H7 (cell line): ENCODE results near the gene CBARP. TPM values are rescaled to one million over a fixed set of nuclear protein-coding genes. Genes with fewer than 3 reads are reported as not detected.

Experiments
- DNase-seq: peaks from one replicate; pipeline ENCODE4 v3.0.0; 2012
- H3K27me3 ChIP-seq: 2 replicates; pipeline ENCODE4 v1.6.0; 2011; ENCODE audit warnings: mild to moderate bottlenecking, low read length; ENCODE audit not compliant: control insufficient read depth, insufficient read depth
- H3K36me3 ChIP-seq: replicated peaks from 2 replicates; pipeline ENCODE4 v1.5.1; 2011; ENCODE audit warnings: low read length; ENCODE audit not compliant: control insufficient read depth, insufficient read depth
- H3K4me3 ChIP-seq: 2 replicates; pipeline ENCODE4 v1.5.1; 2011; ENCODE audit warnings: low read depth, mild to moderate bottlenecking, control low read depth, low read length, moderate library complexity; ENCODE audit not compliant: insufficient read depth
- total RNA-seq: library from RNA; depleted of rRNA; stranded (reverse); fragments of >200 nt; shearing (Covaris generic); gene quantifications from 2 replicates; pipeline ENCODE4 v1.2.3, GENCODE V29; 2014

The CBARP gene
- total RNA-seq, 1 experiment from 2014 or later = 6.7 TPM

GRCh38 chr19:1234955-1235380 is 2.8 kb downstream of the CBARP start:
- H3K4me3 ChIP-seq = no peak overlapping the region
- H3K36me3 ChIP-seq = peaks cover 4% of the 10 kb centered on the region
- H3K27me3 ChIP-seq = no peaks in the 10 kb centered on the region
- no peak for DNase-seq

- DNase-seq = no peak
- Histone ChIP-seq H3K4me3 (no peak overlapping the region), H3K36me3 (peaks cover 4% of the 10 kb centered on the region), H3K27me3 (no peaks in the 10 kb centered on the region)
These were observed 3.5 kb downstream of the CBARP start for GRCh38 chr19:1234051-1234954.

- no peak for DNase-seq
- no peak overlapping the region for H3K4me3 ChIP-seq
- H3K27me3 ChIP-seq = no peaks in the 10 kb centered on the region
- H3K36me3 ChIP-seq = peaks cover 4% of the 10 kb centered on the region
These were observed 4.6 kb downstream of the CBARP start for GRCh38 chr19:1233115-1233667.

DNA sequence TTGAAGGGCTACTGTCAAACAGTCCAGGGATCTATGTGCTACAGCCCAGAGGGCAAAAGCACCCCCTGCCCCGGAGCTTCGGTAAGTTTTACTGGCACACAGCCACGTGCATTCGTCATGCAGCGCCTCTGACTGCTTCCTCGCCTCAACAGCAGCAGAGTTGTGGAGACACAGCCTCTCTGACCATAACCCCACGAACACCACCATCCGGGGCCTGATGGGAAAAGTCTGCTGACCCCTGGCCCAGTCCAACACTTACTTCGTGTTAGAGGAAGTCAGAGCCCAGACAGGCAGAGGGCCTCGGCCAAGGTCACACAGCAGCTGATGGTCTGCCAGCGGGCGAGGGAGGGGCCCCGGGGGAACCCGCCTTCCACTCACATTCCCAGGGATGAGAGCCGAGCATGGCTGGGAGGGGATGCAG is 5.1 kb downstream of the CBARP start:
- Histone ChIP-seq H3K36me3 (peaks cover 4% of the 10 kb centered on the region), H3K27me3 (no peaks in the 10 kb centered on the region), H3K4me3 (no peak overlapping the region)
- DNase-seq = no peak

GRCh38 chr19:1231729-1232637 is 5.8 kb downstream of the CBARP start:
- H3K36me3 ChIP-seq = peaks cover 4% of the 10 kb centered on the region
- no peaks in the 10 kb centered on the region for H3K27me3 ChIP-seq
- no peak overlapping the region for H3K4me3 ChIP-seq
- DNase-seq = no peak

- Histone ChIP-seq H3K36me3 (peaks cover 4% of the 10 kb centered on the region), H3K27me3 (no peaks in the 10 kb centered on the region), H3K4me3 (no peak overlapping the region)
- peak; percentile 90 for DNase-seq
These were observed 6.9 kb downstream of the CBARP start for GRCh38 chr19:1230783-1231489.

- H3K36me3 ChIP-seq = peaks cover 1% of the 10 kb centered on the region
These were observed 7.7 kb downstream of the CBARP start for GRCh38 chr19:1229924-1230782.

GRCh38 chr19:1229056-1229923 is 8.5 kb downstream of the CBARP start:
- DNase-seq = no peak
- peaks cover 1% of the 10 kb centered on the region for H3K36me3 ChIP-seq

More at GRCh38 chr19:1229924-1230782, 7.7 kb downstream of the CBARP start:
- no peaks in the 10 kb centered on the region for H3K27me3 ChIP-seq
- DNase-seq = no peak
- no peak overlapping the region for H3K4me3 ChIP-seq

GRCh38 chr19:1228161-1228957 is 9.4 kb downstream of the CBARP start:
- Histone ChIP-seq H3K36me3 (peaks cover 1% of the 10 kb centered on the region), H3K4me3 (no peak overlapping the region), H3K27me3 (no peaks in the 10 kb centered on the region)
- no peak for DNase-seq

More at GRCh38 chr19:1229056-1229923, 8.5 kb downstream of the CBARP start:
- Histone ChIP-seq H3K4me3 (no peak overlapping the region), H3K27me3 (no peaks in the 10 kb centered on the region)

GRCh38 chr19:1227304-1228054 is 10.3 kb downstream of the CBARP start:
- no peak overlapping the region for H3K4me3 ChIP-seq
- H3K36me3 ChIP-seq = peaks cover 6% of the 10 kb centered on the region
- H3K27me3 ChIP-seq = no peaks in the 10 kb centered on the region
- DNase-seq = no peak

- no peak overlapping the region for H3K4me3 ChIP-seq
- no peaks in the 10 kb centered on the region for H3K27me3 ChIP-seq
- peaks cover 6% of the 10 kb centered on the region for H3K36me3 ChIP-seq
- DNase-seq = no peak
These were observed 11.1 kb downstream of the CBARP start for GRCh38 chr19:1226522-1227303.
